ENCODE results near the gene C9orf85. TPM values are rescaled to one million over a fixed set of nuclear protein-coding genes. Genes with fewer than 3 reads are reported as not detected.

C9orf85 gene, protein sequence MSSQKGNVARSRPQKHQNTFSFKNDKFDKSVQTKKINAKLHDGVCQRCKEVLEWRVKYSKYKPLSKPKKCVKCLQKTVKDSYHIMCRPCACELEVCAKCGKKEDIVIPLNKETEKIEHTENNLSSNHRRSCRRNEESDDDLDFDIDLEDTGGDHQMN
- total RNA-seq (1 to 10 TPM; 5.5 to 9.3 (median 7.7) TPM), polyA plus RNA-seq (10 to 100 TPM in 1 of 3 donors, 1 to 10 TPM in 2; 7.1 to 13.7 (median 8.5) TPM)
- long read RNA-seq, donor 1, partial matches to known transcripts: 0 of 1 reads
- long read RNA-seq, donor 1, other reads (novel, unspliced or antisense): 0 of 1 reads
- long read RNA-seq, donor 2, transcript C9orf85-201 (4 exons, 1,279 nt): major isoform, 6 of 11 reads
- long read RNA-seq, donor 2, partial matches to known transcripts: 0 of 11 reads
- long read RNA-seq, donor 2, other reads (novel, unspliced or antisense): 5 of 11 reads

DNA sequence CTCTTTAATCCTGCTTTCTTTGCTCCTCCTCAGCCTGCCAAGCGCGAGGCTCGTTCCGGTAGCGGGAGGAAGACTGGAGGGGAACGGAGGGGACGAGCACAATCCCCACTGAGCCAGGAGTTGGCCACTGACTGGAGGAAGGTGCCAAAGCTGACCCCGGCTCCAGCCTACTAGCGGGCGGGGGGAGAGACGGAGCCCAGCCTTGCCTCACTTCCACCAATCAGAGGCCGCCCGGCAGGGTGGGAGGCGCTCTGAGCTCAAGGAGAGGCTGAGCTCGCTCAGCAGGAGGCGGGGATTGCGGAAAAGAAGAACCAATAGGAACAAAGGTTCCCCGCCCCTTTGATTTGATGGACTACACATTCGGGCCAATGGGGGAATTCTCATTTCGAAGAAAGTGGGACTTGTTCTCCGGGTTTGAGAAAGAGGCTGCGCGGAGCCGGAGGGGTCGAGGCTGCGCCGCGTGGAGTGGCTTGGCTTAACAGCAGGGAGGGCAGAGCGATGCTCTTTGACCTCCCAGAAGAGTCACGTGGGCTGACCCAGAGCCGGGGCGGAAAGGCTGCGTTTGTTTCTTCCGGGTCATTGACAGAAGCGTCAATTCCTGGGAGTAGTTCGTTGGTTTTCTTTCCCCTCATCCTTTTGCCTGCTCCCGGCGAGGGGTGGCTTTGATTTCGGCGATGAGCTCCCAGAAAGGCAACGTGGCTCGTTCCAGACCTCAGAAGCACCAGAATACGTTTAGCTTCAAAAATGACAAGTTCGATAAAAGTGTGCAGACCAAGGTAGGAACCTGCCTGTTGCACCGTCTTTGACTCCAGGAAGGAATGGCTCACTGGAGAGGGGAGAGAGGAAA, at the start of gene C9orf85, which contains the start of gene ABHD17B:
Gene C9orf85 (plus strand): TSS at position 579 of the 847 bp plus-strand sequence. CDS start 96 bp downstream, at position 675.
Gene ABHD17B (minus strand): TSS at position 133 of the 847 bp plus-strand sequence. CDS start 36,113 bp downstream, outside the sequence.
- H3K36me3 ChIP-seq (ENCODE audit: insufficient read depth in 1 of 2, low read depth in 1 of 2): no peaks in the 10 kb centered on the region
- H3K9me3 ChIP-seq: no peaks in the 10 kb centered on the region
- H3K4me1 ChIP-seq: peaks cover 42% of the 10 kb centered on the region
- WGBS, 3 donors: 0 to 1% (median 0%) methylated on average over 45 of the region's 45 CpGs
- H3K27ac ChIP-seq: peak within 1 kb of the TSS; percentile 96
- intact Hi-C loops (cut with DNase I): loop anchor here in 1 of 2 donors (5.0 kb wide), 1 partner anchor 71 kb away; no protein-coding TSS in a partner anchor
- DNase-seq (peak; percentile 99), ATAC-seq (peak; percentile 96 to 99 (median 98))
- no peaks in the 10 kb centered on the region for H3K27me3 ChIP-seq (ENCODE audit: insufficient read depth in 3 of 3, low read length in 2 of 3)
- peak within 1 kb of the TSS; percentile 98 for H3K4me3 ChIP-seq
- TF ChIP-seq, protein P1, sequence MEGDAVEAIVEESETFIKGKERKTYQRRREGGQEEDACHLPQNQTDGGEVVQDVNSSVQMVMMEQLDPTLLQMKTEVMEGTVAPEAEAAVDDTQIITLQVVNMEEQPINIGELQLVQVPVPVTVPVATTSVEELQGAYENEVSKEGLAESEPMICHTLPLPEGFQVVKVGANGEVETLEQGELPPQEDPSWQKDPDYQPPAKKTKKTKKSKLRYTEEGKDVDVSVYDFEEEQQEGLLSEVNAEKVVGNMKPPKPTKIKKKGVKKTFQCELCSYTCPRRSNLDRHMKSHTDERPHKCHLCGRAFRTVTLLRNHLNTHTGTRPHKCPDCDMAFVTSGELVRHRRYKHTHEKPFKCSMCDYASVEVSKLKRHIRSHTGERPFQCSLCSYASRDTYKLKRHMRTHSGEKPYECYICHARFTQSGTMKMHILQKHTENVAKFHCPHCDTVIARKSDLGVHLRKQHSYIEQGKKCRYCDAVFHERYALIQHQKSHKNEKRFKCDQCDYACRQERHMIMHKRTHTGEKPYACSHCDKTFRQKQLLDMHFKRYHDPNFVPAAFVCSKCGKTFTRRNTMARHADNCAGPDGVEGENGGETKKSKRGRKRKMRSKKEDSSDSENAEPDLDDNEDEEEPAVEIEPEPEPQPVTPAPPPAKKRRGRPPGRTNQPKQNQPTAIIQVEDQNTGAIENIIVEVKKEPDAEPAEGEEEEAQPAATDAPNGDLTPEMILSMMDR (IDR thresholded peaks at IDR 0.05): no peak

DNA sequence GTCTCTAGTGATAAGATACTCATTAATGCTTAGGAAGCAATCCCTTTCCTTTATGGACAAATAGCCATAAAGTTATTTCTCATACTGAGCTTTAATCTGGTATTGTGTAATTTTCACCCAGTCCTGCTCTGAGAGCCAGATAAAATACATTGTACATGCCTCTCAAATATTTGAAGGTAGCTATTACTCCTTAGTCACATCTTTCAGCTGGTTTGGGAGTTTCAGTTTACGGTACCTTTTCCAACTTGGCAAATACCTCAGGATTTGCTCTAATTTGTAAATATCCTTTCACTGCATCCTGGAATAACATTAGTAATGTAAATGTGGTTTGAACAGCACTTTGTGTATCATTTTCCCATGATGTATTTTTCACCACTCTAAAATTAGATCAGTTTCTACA, 47.8 kb upstream of the C9orf85 start:
- intact Hi-C loops (cut with DNase I): no loop called here
- DNase-seq: no peak
- Histone ChIP-seq H3K27ac (no peak overlapping the region), H3K4me1 (no peaks in the 10 kb centered on the region), H3K27me3 (ENCODE audit: insufficient read depth in 3 of 3, low read length in 2 of 3) (no peaks in the 10 kb centered on the region), H3K4me3 (no peak overlapping the region), H3K36me3 (ENCODE audit: insufficient read depth in 1 of 2, low read depth in 1 of 2) (peaks cover 0 to 29% of the 10 kb centered on the region in 2 donors), H3K9me3 (peaks cover 13% of the 10 kb centered on the region)
- 59 to 88% (median 75%) methylated on average over 1 of the region's 1 CpG for whole genome bisulfite sequencing, 3 donors
- ATAC-seq: no peak
- TF ChIP-seq, protein P1 (IDR thresholded peaks at IDR 0.05): no peak

DNA sequence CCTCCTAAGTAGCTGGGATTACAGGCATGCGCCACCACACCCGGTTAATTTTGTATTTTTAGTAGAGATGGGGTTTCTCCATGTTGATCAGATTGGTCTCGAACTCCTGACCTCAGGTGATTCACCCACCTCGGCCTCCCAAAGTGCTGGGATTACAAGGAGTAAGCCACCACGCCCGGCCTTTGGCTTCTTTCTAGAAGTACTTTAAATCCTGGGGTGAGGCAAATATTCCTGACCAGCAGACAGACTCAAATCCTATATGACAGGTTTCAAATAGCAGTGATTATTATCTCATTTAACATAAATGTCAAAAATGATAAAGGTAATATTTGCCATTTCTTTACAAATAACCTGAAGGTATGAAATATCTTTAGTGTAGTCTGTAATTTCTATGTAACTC, 36.1 kb upstream of the C9orf85 start:
- H3K36me3 ChIP-seq (ENCODE audit: insufficient read depth in 1 of 2, low read depth in 1 of 2): peaks cover 0 to 21% of the 10 kb centered on the region in 2 donors
- peaks cover 17% of the 10 kb centered on the region for H3K4me1 ChIP-seq
- H3K27ac ChIP-seq: no peak overlapping the region
- H3K27me3 ChIP-seq (ENCODE audit: insufficient read depth in 3 of 3, low read length in 2 of 3): no peaks in the 10 kb centered on the region
- WGBS, 3 donors: 95 to 98% (median 98%) methylated on average over 6 of the region's 6 CpGs
- H3K4me3 ChIP-seq: no peak overlapping the region
- DNase-seq (no peak), ATAC-seq (no peak)
- peaks cover 8% of the 10 kb centered on the region for H3K9me3 ChIP-seq
- intact Hi-C loops (cut with DNase I): loop anchor here in 1 of 2 donors (2.0 kb wide), 1 partner anchor 23 kb away; no protein-coding TSS in a partner anchor
- TF ChIP-seq, protein P1 (IDR thresholded peaks at IDR 0.05): no peak

DNA sequence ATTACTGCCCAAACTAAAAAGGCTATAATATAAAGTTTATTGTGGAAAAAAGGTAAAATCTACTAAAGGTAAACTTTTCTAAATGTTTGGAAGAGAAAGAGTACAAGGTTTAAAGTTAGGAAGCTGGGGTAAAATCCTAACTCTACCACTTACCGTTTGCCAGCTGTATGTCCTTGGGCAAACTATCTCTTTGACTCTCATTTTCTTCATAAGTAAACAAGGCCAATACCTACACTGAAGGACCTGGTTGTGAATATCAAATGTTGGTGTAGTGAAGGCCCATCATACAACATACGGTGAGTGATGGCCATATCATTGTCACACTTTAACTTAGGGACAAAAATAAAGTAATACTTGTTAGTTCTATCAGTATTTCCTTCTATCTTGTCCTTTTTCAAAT, 35.3 kb upstream of the C9orf85 start:
- DNase-seq (no peak), ATAC-seq (no peak)
- Histone ChIP-seq H3K4me3 (no peak overlapping the region), H3K4me1 (peaks cover 17% of the 10 kb centered on the region), H3K27me3 (ENCODE audit: insufficient read depth in 3 of 3, low read length in 2 of 3) (no peaks in the 10 kb centered on the region), H3K9me3 (peaks cover 8% of the 10 kb centered on the region), H3K36me3 (ENCODE audit: insufficient read depth in 1 of 2, low read depth in 1 of 2) (peaks cover 0 to 17% of the 10 kb centered on the region in 2 donors), H3K27ac (no peak overlapping the region)
- TF ChIP-seq, protein P1 (IDR thresholded peaks at IDR 0.05): no peak
- intact Hi-C loops (cut with DNase I): no loop called here
- 51 to 84% (median 77%) methylated on average over 2 of the region's 2 CpGs for WGBS, 3 donors

All from psoas muscle (tissue), 8 donors.